WTC11 (cell line): ENCODE results near the gene C19orf25. TPM values are rescaled to one million over a fixed set of nuclear protein-coding genes. Genes with fewer than 3 reads are reported as not detected.

Experiments
- ATAC-seq: fragments of 200-7000 bp; cut with Tn5 transposase; 2 replicates; pipeline ENCODE4 v1.10.0; 2021; ENCODE audit warnings: mild to moderate bottlenecking, moderate library complexity
- CTCF ChIA-PET: fragments of 300-600 bp; sonication (Branson Sonifier 250); formaldehyde crosslinking; loops from one replicate; lab custom pipeline; 2021; ENCODE audit warnings: antibody characterized with exemption; lab: Charles Lee
- POLR2A ChIA-PET: fragments of 350-600 bp; sonication (Branson Sonifier 250); formaldehyde crosslinking; loops from one replicate; lab custom pipeline; 2021; ENCODE audit warnings: antibody characterized with exemption; lab: Charles Lee
- DNase-seq: peaks from one replicate; pipeline ENCODE4 v3.0.0; 2021; ENCODE audit warnings: low spot score
- H3K27ac Mint-ChIP-seq: 2 replicates; pipeline ENCODE4 v1.8.0; 2021; ENCODE audit warnings: mixed read lengths
- H3K27me3 Mint-ChIP-seq: 2 replicates; pipeline ENCODE4 v1.8.0; 2021; ENCODE audit warnings: low read depth, mild to moderate bottlenecking, moderate library complexity, mixed read lengths
- H3K36me3 Mint-ChIP-seq: 2 replicates; pipeline ENCODE4 v1.8.0; 2021; ENCODE audit warnings: mixed read lengths
- H3K4me1 Mint-ChIP-seq: 2 replicates; pipeline ENCODE4 v1.8.0; 2022; ENCODE audit warnings: mixed read lengths
- H3K4me3 Mint-ChIP-seq: 2 replicates; pipeline ENCODE4 v1.8.0; 2021; ENCODE audit warnings: mild to moderate bottlenecking, moderate library complexity, mixed read lengths
- H3K9me3 Mint-ChIP-seq: 2 replicates; pipeline ENCODE4 v1.8.0; 2021; ENCODE audit warnings: mixed read lengths
- FOXP1 ChIP-seq: sonication (generic); formaldehyde crosslinking; IDR thresholded peaks from 2 replicates; pipeline ENCODE4 v1.8.0; 2022; ENCODE audit warnings: missing genetic modification reagents, mild to moderate bottlenecking, moderate library complexity, borderline replicate concordance
- GTF2I ChIP-seq: fragments of 250-450 bp; sonication (Bioruptor Pico); conservative IDR thresholded peaks from 2 replicates; pipeline ENCODE4 v1.4.0; 2021; ENCODE audit warnings: mild to moderate bottlenecking
- KAT7 ChIP-seq: sonication (generic); formaldehyde crosslinking; IDR thresholded peaks from 2 replicates; pipeline ENCODE4 v1.8.1; 2023; ENCODE audit warnings: missing genetic modification reagents, mild to moderate bottlenecking, borderline replicate concordance
- MXD4 ChIP-seq: fragments of 250-450 bp; sonication (Bioruptor Pico); IDR thresholded peaks from 2 replicates; pipeline ENCODE4 v1.8.0; 2021; ENCODE audit warnings: mild to moderate bottlenecking, moderate library complexity, borderline replicate concordance
- NFE2L1 ChIP-seq: sonication (generic); formaldehyde crosslinking; IDR thresholded peaks from 2 replicates; pipeline ENCODE4 v1.8.1; 2023; ENCODE audit warnings: missing genetic modification reagents
- NR1H2 ChIP-seq: sonication (generic); formaldehyde crosslinking; IDR thresholded peaks from 2 replicates; pipeline ENCODE4 v1.9.0; 2021; ENCODE audit warnings: mild to moderate bottlenecking, moderate library complexity, missing genetic modification reagents
- NR2C2 ChIP-seq: sonication (generic); formaldehyde crosslinking; IDR thresholded peaks from 2 replicates; pipeline ENCODE4 v1.8.0; 2022; ENCODE audit warnings: mild to moderate bottlenecking, missing genetic modification reagents
- NR3C1 ChIP-seq: sonication (generic); formaldehyde crosslinking; conservative IDR thresholded peaks from 2 replicates; pipeline ENCODE4 v1.8.1; 2023; ENCODE audit warnings: low read depth, mild to moderate bottlenecking, missing genetic modification reagents
- OVOL2 ChIP-seq: fragments of 250-450 bp; sonication (Bioruptor Pico); IDR thresholded peaks from 2 replicates; pipeline ENCODE4 v1.9.0; 2021; ENCODE audit warnings: mild to moderate bottlenecking, borderline replicate concordance
- RORB ChIP-seq: fragments of 250-450 bp; sonication (Bioruptor Pico); IDR thresholded peaks from 2 replicates; pipeline ENCODE4 v1.9.0; 2021; ENCODE audit warnings: mild to moderate bottlenecking
- TCF7 ChIP-seq: sonication (generic); formaldehyde crosslinking; IDR thresholded peaks from 2 replicates; pipeline ENCODE4 v1.8.0; 2022; ENCODE audit warnings: mild to moderate bottlenecking, low read depth, missing genetic modification reagents, moderate library complexity
- TEAD1 ChIP-seq: sonication (generic); formaldehyde crosslinking; IDR thresholded peaks from 2 replicates; pipeline ENCODE4 v1.8.0; 2022; ENCODE audit warnings: mild to moderate bottlenecking, missing genetic modification reagents
- ZNF219 ChIP-seq: sonication (generic); formaldehyde crosslinking; IDR thresholded peaks from 2 replicates; pipeline ENCODE4 v1.8.0; 2023; ENCODE audit warnings: missing genetic modification reagents, mild to moderate bottlenecking, borderline replicate concordance
- ZNF263 ChIP-seq: sonication (generic); formaldehyde crosslinking; IDR thresholded peaks from 2 replicates; pipeline ENCODE4 v1.8.1; 2022; ENCODE audit warnings: low read depth, mild to moderate bottlenecking, moderate library complexity, missing genetic modification reagents
- ZNF317 ChIP-seq: sonication (generic); formaldehyde crosslinking; IDR thresholded peaks from 2 replicates; pipeline ENCODE4 v1.8.1; 2023; ENCODE audit warnings: low read depth, mild to moderate bottlenecking, moderate library complexity, missing genetic modification reagents, borderline replicate concordance
- ZNF423 ChIP-seq: fragments of 250-450 bp; sonication (Bioruptor Pico); IDR thresholded peaks from 2 replicates; pipeline ENCODE4 v2.1.2; 2022; ENCODE audit warnings: mild to moderate bottlenecking, moderate library complexity
- ZNF671 ChIP-seq: fragments of 250-450 bp; sonication (Bioruptor Pico); IDR thresholded peaks from 2 replicates; pipeline ENCODE4 v1.8.0; 2021; ENCODE audit warnings: mild to moderate bottlenecking
- total RNA-seq: library from RNA; stranded (reverse); gene quantifications from 3 replicates; pipeline ENCODE4 v1.2.3, GENCODE V29; 2021
- TF ChIP-seq, protein P1 (sequence below): sonication (generic); formaldehyde crosslinking; IDR thresholded peaks from 2 replicates; pipeline ENCODE4 v1.8.1; 2022; ENCODE audit warnings: low read depth, mild to moderate bottlenecking, moderate library complexity, missing genetic modification reagents, borderline replicate concordance
- TF ChIP-seq, protein P2 (sequence below): sonication (generic); formaldehyde crosslinking; IDR thresholded peaks from 2 replicates; pipeline ENCODE4 v1.8.1; 2022; ENCODE audit warnings: mild to moderate bottlenecking, missing genetic modification reagents, moderate library complexity, borderline replicate concordance
- TF ChIP-seq, protein P3 (sequence below): fragments of 250-450 bp; sonication (Bioruptor Pico); IDR thresholded peaks from 2 replicates; pipeline ENCODE4 v1.8.0; 2021; ENCODE audit warnings: mild to moderate bottlenecking
- TF ChIP-seq, protein P4 (sequence below): fragments of 250-450 bp; sonication (Bioruptor Pico); IDR thresholded peaks from 2 replicates; pipeline ENCODE4 v1.9.0; 2021; ENCODE audit warnings: mild to moderate bottlenecking
- TF ChIP-seq, protein P5 (sequence below): sonication (generic); formaldehyde crosslinking; conservative IDR thresholded peaks from 2 replicates; pipeline ENCODE4 v1.8.1; 2022; ENCODE audit warnings: mild to moderate bottlenecking, missing genetic modification reagents
- TF ChIP-seq, protein P6 (sequence below): sonication (generic); formaldehyde crosslinking; IDR thresholded peaks from 2 replicates; pipeline ENCODE4 v1.8.1; 2023; ENCODE audit warnings: mild to moderate bottlenecking, missing genetic modification reagents, borderline replicate concordance
- TF ChIP-seq, protein P7 (sequence below): fragments of 250-450 bp; sonication (Bioruptor Pico); IDR thresholded peaks from 2 replicates; pipeline ENCODE4 v1.9.0; 2021; ENCODE audit warnings: mild to moderate bottlenecking

C19orf25 gene
- total RNA-seq, 1 experiment from 2014 or later, result 65.7 TPM

DNA sequence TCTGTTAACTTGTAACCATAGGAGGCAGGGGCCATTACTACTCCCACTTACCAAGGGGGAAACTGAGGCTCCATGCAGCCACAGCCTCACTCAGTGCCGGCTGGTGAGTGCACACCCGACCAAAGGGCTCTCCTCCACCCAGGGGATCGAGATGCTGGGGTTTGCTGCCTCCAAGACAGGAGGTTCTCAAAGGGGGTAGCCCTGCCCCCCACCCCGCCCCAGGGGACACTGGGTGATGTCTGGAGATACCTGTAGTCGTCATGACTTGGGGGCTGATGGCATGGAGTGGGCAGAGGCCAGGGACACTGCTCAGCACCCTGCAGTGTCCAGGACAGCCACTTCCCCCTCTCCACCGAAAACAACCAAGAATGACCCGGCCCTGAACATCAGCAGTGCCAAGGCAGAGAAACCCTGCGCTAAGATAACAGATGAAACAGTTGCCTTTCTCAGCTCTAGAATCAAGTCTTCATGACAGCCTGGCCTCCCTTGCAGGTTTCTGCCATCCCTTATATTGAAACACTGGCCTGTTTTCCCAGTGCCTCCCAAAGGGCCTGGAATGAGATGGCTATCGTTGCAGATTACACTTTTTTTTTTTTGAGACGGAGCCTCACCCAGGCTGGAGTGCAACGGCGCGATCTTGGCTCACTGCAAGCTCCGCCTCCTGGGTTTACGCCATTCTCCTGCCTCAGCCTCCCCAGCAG is 15.2 kb upstream of the C19orf25 start (continued):
- TF ChIP-seq, protein P1, sequence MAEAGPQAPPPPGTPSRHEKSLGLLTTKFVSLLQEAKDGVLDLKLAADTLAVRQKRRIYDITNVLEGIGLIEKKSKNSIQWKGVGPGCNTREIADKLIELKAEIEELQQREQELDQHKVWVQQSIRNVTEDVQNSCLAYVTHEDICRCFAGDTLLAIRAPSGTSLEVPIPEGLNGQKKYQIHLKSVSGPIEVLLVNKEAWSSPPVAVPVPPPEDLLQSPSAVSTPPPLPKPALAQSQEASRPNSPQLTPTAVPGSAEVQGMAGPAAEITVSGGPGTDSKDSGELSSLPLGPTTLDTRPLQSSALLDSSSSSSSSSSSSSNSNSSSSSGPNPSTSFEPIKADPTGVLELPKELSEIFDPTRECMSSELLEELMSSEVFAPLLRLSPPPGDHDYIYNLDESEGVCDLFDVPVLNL (CRISPR knock-in tag), result no peak
- TF ChIP-seq ZNF263 (no peak), KAT7 (CRISPR knock-in tag) (no peak), NR3C1 (CRISPR knock-in tag) (no peak), NR1H2 (CRISPR knock-in tag) (no peak), ZNF317 (CRISPR knock-in tag) (no peak), ZNF423 (CRISPR knock-in tag) (no peak), GTF2I (CRISPR knock-in tag) (no peak), MXD4 (CRISPR knock-in tag) (no peak), TEAD1 (CRISPR knock-in tag) (no peak), RORB (CRISPR knock-in tag) (no peak)
- TF ChIP-seq, protein P2, sequence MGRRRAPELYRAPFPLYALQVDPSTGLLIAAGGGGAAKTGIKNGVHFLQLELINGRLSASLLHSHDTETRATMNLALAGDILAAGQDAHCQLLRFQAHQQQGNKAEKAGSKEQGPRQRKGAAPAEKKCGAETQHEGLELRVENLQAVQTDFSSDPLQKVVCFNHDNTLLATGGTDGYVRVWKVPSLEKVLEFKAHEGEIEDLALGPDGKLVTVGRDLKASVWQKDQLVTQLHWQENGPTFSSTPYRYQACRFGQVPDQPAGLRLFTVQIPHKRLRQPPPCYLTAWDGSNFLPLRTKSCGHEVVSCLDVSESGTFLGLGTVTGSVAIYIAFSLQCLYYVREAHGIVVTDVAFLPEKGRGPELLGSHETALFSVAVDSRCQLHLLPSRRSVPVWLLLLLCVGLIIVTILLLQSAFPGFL, result no peak
- TF ChIP-seq, protein P3, sequence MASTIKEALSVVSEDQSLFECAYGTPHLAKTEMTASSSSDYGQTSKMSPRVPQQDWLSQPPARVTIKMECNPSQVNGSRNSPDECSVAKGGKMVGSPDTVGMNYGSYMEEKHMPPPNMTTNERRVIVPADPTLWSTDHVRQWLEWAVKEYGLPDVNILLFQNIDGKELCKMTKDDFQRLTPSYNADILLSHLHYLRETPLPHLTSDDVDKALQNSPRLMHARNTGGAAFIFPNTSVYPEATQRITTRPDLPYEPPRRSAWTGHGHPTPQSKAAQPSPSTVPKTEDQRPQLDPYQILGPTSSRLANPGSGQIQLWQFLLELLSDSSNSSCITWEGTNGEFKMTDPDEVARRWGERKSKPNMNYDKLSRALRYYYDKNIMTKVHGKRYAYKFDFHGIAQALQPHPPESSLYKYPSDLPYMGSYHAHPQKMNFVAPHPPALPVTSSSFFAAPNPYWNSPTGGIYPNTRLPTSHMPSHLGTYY, result no peak
- TF ChIP-seq, protein P4, sequence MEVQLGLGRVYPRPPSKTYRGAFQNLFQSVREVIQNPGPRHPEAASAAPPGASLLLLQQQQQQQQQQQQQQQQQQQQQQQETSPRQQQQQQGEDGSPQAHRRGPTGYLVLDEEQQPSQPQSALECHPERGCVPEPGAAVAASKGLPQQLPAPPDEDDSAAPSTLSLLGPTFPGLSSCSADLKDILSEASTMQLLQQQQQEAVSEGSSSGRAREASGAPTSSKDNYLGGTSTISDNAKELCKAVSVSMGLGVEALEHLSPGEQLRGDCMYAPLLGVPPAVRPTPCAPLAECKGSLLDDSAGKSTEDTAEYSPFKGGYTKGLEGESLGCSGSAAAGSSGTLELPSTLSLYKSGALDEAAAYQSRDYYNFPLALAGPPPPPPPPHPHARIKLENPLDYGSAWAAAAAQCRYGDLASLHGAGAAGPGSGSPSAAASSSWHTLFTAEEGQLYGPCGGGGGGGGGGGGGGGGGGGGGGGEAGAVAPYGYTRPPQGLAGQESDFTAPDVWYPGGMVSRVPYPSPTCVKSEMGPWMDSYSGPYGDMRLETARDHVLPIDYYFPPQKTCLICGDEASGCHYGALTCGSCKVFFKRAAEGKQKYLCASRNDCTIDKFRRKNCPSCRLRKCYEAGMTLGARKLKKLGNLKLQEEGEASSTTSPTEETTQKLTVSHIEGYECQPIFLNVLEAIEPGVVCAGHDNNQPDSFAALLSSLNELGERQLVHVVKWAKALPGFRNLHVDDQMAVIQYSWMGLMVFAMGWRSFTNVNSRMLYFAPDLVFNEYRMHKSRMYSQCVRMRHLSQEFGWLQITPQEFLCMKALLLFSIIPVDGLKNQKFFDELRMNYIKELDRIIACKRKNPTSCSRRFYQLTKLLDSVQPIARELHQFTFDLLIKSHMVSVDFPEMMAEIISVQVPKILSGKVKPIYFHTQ (CRISPR knock-in tag), result no peak

DNA sequence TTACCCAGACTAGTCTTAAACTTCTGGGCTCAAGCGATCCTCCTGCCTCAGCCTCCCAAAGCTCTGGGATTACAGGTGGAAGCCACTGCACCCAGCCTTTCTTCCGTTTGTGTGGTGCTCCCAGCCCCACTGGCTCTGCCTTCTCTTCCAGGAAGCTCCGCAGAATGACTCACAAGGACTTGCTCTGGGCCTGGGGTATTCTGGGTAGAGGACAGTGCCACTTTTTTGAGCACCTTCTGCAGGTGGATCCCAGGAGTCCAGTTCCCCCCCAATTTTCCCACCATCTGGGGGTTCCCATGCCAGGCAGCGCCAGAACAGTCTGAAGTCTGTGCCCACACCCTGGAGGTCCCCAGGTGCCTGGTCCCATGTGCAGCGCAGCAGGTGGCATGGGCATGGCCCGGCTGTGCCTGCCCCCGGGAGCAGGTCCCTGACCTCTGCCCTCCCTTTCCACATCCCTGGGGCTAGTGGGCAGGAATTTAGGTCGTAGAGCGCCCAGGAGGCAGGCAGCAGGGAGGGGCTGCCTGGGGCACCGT is 13.5 kb upstream of the C19orf25 start:
- Mint-ChIP-seq H3K27me3 (peaks cover 24% of the 10 kb centered on the region), H3K4me1 (peaks cover 6% of the 10 kb centered on the region), H3K27ac (no peak overlapping the region), H3K4me3 (peak overlapping the region; percentile 73), H3K36me3 (no peaks in the 10 kb centered on the region), H3K9me3 (no peaks in the 10 kb centered on the region)
- ATAC-seq, result no peak
- DNase-seq, result no peak
- ChIA-PET CTCF (no interaction called here), POLR2A (no interaction called here)
- TF ChIP-seq, protein P3, result no peak
- TF ChIP-seq FOXP1 (CRISPR knock-in tag) (no peak), ZNF219 (CRISPR knock-in tag) (no peak), NR2C2 (CRISPR knock-in tag) (no peak), TCF7 (no peak), NFE2L1 (CRISPR knock-in tag) (no peak), ZNF671 (no peak), OVOL2 (no peak), KAT7 (CRISPR knock-in tag) (no peak)
- TF ChIP-seq, protein P5, sequence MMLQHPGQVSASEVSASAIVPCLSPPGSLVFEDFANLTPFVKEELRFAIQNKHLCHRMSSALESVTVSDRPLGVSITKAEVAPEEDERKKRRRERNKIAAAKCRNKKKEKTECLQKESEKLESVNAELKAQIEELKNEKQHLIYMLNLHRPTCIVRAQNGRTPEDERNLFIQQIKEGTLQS (CRISPR knock-in tag), result no peak
- TF ChIP-seq, protein P6, sequence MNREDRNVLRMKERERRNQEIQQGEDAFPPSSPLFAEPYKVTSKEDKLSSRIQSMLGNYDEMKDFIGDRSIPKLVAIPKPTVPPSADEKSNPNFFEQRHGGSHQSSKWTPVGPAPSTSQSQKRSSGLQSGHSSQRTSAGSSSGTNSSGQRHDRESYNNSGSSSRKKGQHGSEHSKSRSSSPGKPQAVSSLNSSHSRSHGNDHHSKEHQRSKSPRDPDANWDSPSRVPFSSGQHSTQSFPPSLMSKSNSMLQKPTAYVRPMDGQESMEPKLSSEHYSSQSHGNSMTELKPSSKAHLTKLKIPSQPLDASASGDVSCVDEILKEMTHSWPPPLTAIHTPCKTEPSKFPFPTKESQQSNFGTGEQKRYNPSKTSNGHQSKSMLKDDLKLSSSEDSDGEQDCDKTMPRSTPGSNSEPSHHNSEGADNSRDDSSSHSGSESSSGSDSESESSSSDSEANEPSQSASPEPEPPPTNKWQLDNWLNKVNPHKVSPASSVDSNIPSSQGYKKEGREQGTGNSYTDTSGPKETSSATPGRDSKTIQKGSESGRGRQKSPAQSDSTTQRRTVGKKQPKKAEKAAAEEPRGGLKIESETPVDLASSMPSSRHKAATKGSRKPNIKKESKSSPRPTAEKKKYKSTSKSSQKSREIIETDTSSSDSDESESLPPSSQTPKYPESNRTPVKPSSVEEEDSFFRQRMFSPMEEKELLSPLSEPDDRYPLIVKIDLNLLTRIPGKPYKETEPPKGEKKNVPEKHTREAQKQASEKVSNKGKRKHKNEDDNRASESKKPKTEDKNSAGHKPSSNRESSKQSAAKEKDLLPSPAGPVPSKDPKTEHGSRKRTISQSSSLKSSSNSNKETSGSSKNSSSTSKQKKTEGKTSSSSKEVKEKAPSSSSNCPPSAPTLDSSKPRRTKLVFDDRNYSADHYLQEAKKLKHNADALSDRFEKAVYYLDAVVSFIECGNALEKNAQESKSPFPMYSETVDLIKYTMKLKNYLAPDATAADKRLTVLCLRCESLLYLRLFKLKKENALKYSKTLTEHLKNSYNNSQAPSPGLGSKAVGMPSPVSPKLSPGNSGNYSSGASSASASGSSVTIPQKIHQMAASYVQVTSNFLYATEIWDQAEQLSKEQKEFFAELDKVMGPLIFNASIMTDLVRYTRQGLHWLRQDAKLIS (CRISPR knock-in tag), result no peak
- TF ChIP-seq, protein P7, sequence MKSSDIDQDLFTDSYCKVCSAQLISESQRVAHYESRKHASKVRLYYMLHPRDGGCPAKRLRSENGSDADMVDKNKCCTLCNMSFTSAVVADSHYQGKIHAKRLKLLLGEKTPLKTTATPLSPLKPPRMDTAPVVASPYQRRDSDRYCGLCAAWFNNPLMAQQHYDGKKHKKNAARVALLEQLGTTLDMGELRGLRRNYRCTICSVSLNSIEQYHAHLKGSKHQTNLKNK, result no peak
